ACHN (cell line): ENCODE data around the gene TPSG1.

Experiments
- DNase-seq: peaks from one replicate; pipeline ENCODE4 v3.0.0-alpha.2; 2015
- in situ Hi-C: cut with HindIII; loops from 2 replicates; pipeline ENCODE4 v1.10.0; 2017; ENCODE audit warnings: low sequenced_read_pairs, low pct_ligation_motif_present, low pct_unique_long_range_greater_than_20kb

The TPSG1 gene

GRCh38 chr16:1220841-1221627 lies 4.0 kb downstream of the TPSG1 start:
- no peak for DNase-seq
- in situ Hi-C loops = no loop called here

- in situ Hi-C loops = no loop called here
- DNase-seq = no peak
Measured at GRCh38 chr16:1220098-1220728, 4.9 kb downstream of the TPSG1 start.

- in situ Hi-C loops = no loop called here
- no peak for DNase-seq
Measured at GRCh38 chr16:1218930-1219611, 6.0 kb downstream of the TPSG1 start.

- DNase-seq = no peak
- in situ Hi-C loops = no loop called here
Measured at GRCh38 chr16:1218061-1218929, 6.8 kb downstream of the TPSG1 start.

GRCh38 chr16:1217526-1217925 lies 7.5 kb downstream of the TPSG1 start:
- in situ Hi-C loops = no loop called here
- DNase-seq = no peak

- in situ Hi-C loops = no loop called here
- no peak for DNase-seq
Measured at GRCh38 chr16:1216681-1217400, 8.2 kb downstream of the TPSG1 start.

GRCh38 chr16:1216296-1216619 lies 8.8 kb downstream of the TPSG1 start:
- no peak for DNase-seq
- in situ Hi-C loops = no loop called here

GRCh38 chr16:1215574-1216295 lies 9.3 kb downstream of the TPSG1 start:
- in situ Hi-C loops = no loop called here

GRCh38 chr16:1214719-1215118 lies 10.3 kb downstream of the TPSG1 start:
- no peak for DNase-seq
- in situ Hi-C loops = no loop called here

More at GRCh38 chr16:1215574-1216295, 9.3 kb downstream of the TPSG1 start:
- no peak for DNase-seq

- DNase-seq = no peak
- in situ Hi-C loops = no loop called here
Measured at GRCh38 chr16:1213796-1214372, 11.2 kb downstream of the TPSG1 start.

GRCh38 chr16:1213231-1213630 lies 11.8 kb downstream of the TPSG1 start:
- no peak for DNase-seq
- in situ Hi-C loops = no loop called here

GRCh38 chr16:1212616-1213194 lies 12.4 kb downstream of the TPSG1 start:
- DNase-seq = no peak
- in situ Hi-C loops = no loop called here

- no peak for DNase-seq
- in situ Hi-C loops = no loop called here
Measured at GRCh38 chr16:1211451-1212268, 13.4 kb downstream of the TPSG1 start.

- DNase-seq = no peak
- in situ Hi-C loops = no loop called here
Measured at GRCh38 chr16:1210461-1210860, 14.6 kb downstream of the TPSG1 start.

- in situ Hi-C loops = no loop called here
- no peak for DNase-seq
Measured at GRCh38 chr16:1209081-1209480, 16.0 kb downstream of the TPSG1 start.

GRCh38 chr16:1208239-1208830 lies 16.7 kb downstream of the TPSG1 start:
- in situ Hi-C loops = no loop called here
- DNase-seq = no peak
